H54 (cell line): ENCODE data around the gene MRPL1.
A peak's percentile ranks its signal among the peaks of the same experiment; 100 is the strongest.

Experiments used
- DNase-seq: peaks from one replicate; pipeline ENCODE4 v3.0.0; 2011; ENCODE audit warnings: low spot score, mixed read lengths; ENCODE audit not compliant: insufficient read length
- FAIRE-seq: peaks from 3 replicates; lab custom pipeline; 2011; peaks lifted over from hg19 to GRCh38; lab: Jason Lieb, UNC
- POLR2A ChIP-seq: IDR thresholded peaks from 2 replicates; pipeline ENCODE4 v1.6.1; 2011; ENCODE audit warnings: low read depth, mild to moderate bottlenecking, low read length

MRPL1 gene

DNA sequence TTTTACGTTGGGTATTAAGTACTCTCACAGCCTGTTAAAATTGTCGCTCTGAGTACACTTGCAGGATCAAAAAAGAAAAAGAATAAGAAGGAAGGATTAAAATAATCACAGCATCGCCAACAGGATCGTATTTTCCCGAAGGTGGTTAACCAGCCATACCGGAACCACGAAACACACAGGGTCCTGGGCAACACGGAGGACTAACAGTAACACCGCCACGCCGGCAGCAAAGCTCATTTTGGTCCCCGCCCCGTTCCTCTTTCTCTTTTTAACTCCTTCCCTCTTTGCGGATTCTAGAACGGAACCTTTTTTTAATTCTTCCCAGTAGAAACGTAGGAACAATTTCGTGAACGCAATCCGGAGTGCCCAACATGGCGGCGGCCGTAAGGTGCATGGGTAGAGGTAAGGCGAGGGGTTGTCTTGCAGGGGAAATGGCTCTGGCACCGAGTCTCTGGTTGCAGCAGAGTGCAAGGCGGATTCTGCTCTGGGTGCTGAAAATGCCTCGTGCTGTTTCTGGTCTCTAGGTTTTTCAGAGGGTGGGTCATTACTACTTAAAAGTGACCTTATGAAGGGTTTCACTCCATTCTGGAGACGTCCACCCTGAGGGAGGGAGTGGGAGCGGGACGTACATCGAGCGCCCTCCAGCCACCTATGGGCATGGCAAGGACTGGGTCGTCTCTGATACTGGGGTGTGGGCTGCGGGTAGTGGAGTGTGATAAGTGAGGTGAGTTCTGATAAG is at the start of gene MRPL1:
Gene MRPL1, plus strand, starts transcription at position 353 of the 739 bp plus-strand sequence. Its CDS starts 19 bp downstream, at position 372.
- DNase-seq (peak; percentile 30), FAIRE-seq (no peak)
- peak; percentile 82 for TF ChIP-seq POLR2A

DNA sequence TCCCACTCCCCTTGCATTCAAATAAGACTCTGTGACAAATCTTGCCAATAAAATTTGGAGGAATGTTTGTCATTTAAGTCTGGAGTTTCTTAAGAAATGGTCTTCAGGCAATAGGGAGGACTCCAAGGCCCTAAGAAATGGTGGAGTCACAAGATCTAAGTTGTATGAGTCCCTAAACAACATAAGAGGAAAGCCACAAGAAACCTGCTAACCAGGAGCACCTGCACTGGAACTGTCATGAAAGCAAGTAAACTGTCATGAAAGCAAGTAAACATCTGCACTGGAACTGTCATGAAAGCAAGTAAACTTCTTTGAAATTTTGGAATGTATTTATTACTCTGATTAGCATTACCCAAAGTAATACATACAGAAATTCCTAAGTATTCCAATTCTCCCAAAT is 47.0 kb upstream of the MRPL1 start:
- TF ChIP-seq POLR2A: no peak
- no peak for DNase-seq
- no peak for FAIRE-seq

DNA sequence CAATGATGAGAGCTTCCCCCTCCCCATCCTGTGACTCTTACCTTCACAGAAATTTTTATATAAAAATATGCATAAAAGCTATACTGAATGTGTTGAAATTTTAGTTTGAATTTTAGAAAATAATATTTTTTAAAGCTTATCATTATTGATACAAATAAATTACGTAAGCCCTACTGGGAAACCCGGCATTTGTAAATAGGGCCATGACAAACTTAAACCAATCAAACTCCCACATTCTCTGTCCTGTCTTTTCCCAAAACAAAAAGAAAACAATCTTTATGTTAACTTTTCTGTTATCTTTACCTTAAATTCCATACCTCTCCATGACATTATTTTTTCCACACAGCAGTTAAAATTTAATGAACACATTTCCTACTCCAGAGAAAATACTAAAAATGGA is 46.1 kb upstream of the MRPL1 start:
- no peak for FAIRE-seq
- no peak for DNase-seq
- no peak for TF ChIP-seq POLR2A

DNA sequence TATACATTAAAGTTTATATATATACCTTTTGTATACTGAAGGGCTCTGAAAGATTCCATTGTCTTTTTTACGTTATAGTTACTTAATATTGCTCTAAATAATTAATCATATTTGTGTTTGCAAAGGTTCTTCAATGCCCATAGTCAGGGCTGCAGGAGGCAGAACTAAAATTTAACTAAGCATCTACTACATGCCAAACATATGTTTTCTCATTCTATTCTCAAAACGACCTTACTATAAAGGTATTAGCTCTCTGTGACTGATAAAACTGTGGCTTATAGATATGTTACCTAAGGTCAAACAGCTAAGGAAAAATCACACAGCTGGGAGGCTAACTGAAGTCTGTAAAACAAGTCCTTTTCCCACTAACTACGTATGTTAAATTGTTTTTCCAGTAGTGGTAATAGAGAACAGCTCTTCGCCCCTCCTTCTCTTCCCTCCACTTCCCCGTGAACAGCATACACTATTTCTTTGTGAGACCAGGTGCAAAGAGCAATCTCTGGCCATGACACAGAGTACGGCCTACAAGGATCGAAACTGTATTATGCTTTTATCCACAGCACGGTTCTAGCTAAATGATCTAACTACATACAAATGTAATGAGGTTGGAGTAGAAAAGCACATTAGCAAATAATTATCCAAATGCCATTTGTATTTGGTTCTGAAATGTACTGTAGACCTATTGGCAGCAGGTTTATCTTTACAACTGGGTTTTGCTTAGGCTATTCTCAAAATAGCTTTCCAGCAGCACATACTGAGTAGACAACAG is 45.1 kb upstream of the MRPL1 start:
- TF ChIP-seq POLR2A: no peak
- FAIRE-seq (peak; percentile 27), DNase-seq (peak; percentile 3)

DNA sequence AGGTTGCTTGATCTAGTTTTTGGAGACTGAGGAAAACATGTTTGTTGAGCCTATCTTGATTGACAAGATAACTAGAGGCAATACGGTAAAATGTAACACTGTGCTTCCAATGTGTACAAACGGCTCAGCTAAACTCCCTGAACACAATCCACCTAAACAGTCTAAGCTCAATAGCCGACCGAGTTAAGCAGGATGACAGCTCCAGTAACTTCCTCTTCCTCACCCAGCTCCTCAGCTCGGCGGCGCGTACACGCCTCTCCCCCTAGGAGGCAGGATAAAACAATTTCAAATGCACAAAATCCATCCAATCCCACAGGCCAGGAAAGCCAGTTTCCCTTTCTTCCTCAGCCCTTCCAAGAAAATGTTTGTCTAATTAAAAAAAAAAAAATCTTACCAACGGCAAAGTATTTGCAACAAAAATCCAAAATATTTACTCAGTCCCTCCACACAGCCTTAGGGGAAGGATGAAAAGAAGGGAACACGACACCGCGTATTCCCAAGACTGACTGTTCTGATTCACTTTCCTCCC is 44.5 kb upstream of the MRPL1 start:
- FAIRE-seq (peak; percentile 83), DNase-seq (peak; percentile 56)

DNA sequence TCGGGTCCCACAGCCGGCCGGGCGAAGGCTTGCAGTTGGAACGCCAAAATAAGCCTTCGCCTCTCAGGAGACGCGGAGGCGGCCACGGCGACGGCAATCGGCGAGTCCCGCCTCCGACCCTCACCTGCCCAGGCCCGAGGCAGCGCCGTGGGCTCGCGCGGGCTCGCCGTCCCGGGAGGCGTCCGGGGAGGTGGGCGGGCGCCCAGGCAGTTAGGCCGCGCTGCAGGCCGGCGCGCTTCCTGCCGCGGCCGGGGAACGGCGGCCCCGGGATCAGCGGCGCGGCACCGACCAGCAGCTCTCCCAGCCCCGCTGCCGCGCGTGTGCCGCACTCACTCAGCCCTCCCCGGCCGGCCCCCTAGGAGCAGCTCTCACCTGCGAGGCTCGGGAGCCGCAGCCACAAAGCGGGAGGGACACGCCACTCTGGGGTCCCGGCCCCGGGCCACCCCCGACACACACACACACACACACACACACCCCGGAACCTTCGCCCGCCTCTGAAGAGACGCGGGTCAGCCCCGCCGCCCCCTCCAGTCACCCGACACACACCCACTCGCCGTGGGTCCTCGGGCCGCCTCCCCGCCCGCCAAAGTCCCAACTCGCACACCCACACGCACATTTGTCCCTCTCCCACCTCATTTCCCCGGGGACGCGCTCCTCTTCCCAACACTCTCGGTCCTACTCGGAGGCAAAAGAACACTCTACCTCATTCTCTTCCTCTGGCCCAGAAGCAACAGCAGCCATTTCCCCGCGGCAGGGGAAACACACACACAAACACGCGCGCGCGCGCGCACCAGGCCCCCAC is 43.8 kb upstream of the MRPL1 start, which contains the start of gene CNOT6L:
Gene CNOT6L, minus strand, starts transcription at position 767 of the 802 bp plus-strand sequence. Its CDS starts 60 bp downstream, at position 707.
- DNase-seq (peak; percentile 12), FAIRE-seq (no peak)
- 0 out of 2 replicates have a peak, but pooled peaks have one; percentile 2 for TF ChIP-seq POLR2A

More for the DNA sequence above, 44.5 kb upstream of the MRPL1 start:
- TF ChIP-seq POLR2A: no peak

DNA sequence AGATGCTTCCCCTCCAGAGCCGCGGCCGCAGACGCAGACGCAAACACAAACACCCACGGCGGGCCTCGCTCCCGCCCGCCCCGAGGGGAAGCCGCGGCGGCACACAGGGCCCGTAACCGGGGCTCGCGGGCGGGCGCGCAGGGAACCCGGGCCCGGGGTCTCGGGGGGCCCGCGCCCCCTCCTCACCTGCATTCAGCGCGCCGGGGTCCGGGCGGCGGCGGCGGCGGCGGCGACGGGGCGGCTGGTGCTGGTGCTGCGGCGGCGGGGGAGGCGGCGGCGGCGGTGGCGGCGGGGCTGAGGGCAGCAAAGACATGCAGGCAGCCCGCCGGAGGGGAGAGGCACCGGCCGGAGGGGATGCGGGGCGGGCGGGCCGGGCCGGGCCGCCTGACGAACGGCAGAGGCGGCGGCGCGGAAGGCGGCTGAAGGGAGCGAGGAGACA is 43.2 kb upstream of the MRPL1 start:
- FAIRE-seq (no peak), DNase-seq (peak; percentile 10)
- TF ChIP-seq POLR2A: no peak

DNA sequence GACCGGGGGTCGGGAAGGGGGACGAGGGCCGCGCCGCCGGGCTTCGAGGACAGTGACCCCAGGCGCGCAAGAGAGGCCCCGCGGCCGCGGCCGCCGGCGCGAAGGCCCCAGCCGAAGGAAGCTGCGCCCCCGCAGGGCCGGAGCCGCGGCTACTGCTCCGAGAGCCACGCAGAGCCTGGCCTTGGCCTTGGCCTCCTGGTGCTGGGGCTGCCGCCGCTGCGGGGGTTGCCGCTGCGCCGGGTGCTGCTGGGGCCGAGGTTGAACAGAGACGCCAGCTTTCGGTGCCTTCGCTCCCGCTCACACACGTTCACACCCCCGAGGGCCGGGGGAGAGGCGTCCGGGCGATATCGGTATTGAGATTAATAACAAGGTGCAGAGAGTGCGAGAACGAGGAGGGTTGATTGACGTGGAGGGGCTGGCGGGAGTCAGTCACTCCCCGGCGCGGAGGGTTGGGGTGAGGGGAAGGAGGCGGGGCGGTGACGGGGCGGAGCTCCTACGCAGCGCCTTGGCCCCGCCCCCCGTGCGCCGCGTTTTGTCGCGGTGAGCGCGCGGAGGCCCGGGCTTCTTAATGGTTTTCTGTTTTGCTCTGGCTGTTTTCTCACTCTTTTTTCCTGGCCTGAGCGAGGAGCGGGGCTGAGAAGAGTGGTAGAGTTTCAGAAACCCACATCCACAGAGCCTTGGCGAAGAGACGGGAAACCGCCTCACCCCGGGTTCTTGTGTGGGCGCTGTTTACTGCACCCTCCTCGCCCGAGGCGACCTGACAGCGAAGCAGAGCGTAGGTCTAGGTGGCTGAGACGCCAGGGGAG is 42.6 kb upstream of the MRPL1 start:
- FAIRE-seq: no peak
- DNase-seq: peak; percentile 51
- no peak; the same call in 1 of the 2 replicates for TF ChIP-seq POLR2A

DNA sequence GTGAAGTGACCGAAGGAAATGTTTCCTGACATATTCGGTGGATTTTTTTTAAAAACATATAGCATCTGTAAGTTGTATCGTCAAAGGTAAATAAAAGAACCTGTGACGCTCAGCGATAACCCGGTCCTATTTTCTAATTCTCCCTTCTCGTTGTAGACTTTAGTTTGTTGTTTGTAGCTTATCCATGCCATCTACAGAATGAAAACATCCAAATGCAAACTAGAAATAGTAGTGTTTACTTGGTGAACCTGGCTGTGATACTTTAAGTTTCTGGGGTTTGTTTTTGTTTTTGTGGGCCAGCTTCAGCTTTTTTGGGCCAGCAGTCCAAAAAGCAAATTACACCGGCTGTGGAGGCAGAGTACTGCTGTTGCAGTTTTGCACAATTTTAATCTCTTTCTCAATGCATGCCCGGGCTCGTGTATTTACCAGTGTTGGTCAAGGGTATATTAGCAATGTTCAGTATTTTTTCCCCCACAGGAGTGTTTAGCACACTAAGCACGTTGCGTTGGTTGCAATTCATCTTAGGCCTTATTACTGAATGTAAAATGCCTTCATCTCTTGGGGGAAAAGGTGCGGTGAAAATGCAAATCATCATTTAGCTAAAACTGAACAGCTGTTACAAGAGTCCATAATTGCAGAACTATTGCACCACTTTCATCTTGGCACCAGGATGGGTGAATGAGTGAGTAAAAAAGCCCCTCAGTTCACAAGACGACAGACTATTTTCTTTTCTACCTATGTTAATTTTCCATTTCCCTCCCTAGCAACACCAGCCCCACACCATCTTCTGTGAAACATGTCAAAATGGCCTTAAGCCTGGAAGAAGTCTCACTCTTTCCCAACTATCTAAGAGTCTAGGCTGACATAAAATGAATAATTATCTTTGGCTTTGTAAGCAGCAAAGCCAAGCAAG is 41.7 kb upstream of the MRPL1 start:
- no peak for TF ChIP-seq POLR2A
- FAIRE-seq: no peak
- DNase-seq: peak; percentile 3

DNA sequence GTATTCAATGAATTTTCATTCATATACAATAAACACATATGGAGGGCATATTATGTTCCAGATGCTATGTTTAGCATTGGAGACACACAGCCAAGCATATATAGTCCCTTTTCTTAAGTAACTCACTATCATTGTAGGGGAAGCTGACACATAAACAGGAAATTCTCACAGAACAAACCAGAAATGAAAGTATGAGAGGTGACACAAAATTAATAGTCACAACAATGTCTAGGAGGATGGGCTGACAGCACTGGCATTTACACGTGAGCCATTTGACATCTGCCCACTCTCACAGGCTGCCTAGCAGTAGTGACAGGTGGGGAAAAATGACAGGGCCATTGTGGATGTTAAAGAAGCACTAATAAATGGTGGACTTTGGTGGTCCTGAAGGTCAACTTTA is 40.9 kb upstream of the MRPL1 start:
- no peak for DNase-seq
- no peak for TF ChIP-seq POLR2A
- FAIRE-seq: no peak

DNA sequence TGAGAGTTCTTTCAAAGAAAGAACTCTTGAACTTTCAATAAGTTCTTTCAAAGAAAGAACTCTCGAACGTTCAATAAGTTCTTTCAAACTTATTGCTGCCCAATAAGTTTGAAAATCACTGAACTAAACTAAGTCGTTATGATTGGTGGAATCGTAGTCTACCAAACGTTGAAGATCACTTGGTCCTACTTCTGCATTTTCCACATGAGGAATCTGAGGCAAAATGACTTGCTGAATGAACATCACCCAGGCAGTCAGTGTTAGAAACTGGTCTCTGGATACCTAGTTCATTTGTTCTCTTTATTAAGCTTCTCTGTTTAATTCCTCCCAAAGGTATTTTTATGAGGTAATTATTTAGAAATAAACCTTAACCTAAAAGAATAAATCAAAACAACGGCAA is 36.4 kb upstream of the MRPL1 start:
- no peak for FAIRE-seq
- no peak for TF ChIP-seq POLR2A
- DNase-seq: no peak

DNA sequence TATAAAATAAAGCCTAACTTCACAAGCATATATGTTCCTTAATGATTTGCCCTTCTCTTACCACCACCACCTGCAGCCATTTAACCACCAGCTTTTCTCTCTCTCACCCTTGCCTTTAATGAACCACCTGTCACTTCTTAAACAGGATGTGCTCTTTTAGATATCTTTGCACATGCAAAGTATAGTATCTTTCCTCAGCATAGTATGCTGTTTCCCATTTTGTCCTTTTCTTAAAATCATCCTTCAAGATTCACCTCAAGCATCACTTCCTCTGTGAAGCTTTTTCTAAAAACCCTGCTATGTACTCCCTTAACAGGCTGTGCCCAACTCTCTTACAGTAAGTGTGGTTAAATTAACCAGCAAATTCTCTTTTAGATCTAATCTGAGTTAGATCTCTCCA is 35.3 kb upstream of the MRPL1 start:
- TF ChIP-seq POLR2A: no peak
- FAIRE-seq: no peak
- DNase-seq: no peak
